ENCODE data around the gene ZNF580. TPM values are rescaled to one million over a fixed set of nuclear protein-coding genes. Genes with fewer than 3 reads are reported as not detected.
A peak's percentile ranks its signal among the peaks of the same experiment; 100 is the strongest.

The ZNF580 gene
- total RNA-seq, 6 donors from 2014 or later = 28.1 to 84.1 (median 38.0) TPM

GRCh38 chr19:55691561-55692481, 51.0 kb downstream of the ZNF580 start:
- WGBS, 2 donors = 93 to 96% methylated on average over 22 to 31 of the region's 31 CpGs
- ATAC-seq (ENCODE audit: low FRiP score in 2 of 2) = no peak
- DNase-seq = peak in 1 of 2 donors; percentile 61
- Histone ChIP-seq H3K9me3 (no peaks in the 10 kb centered on the region), H3K4me3 (no peak overlapping the region), H3K36me3 (peaks cover 56 to 99% (median 92%) of the 10 kb centered on the region in 4 donors), H3K27me3 (no peaks in the 10 kb centered on the region), H3K4me1 (peaks cover 0 to 4% (median 0%) of the 10 kb centered on the region in 4 donors), H3K27ac (no peak overlapping the region)
- TF ChIP-seq POLR2A (IDR thresholded peaks at IDR 0.05) (no peak), CTCF (IDR thresholded peaks at IDR 0.05) (no peak), EP300 (IDR thresholded peaks at IDR 0.05) (no peak), POLR2AphosphoS5 (IDR thresholded peaks at IDR 0.05) (no peak)

DNA sequence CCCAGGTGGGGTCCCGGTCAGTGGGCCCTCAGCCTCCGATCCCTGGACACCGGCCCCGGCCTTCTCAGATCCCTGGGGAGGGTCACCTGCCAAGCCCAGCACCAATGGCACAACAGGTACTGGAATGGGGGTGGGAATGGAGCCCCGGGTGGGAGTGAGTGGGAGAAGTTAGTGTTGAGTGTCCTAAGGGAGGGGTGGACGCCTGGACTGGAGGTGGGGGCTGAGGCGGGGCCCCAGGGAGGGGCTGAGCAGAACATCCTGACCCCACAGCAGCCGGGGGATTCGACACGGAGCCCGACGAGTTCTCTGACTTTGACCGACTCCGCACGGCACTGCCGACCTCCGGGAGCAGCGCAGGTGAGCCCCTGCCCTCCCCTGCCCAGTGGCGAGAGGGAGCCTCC, 51.9 kb downstream of the ZNF580 start:
- peaks cover 56 to 100% (median 90%) of the 10 kb centered on the region in 4 donors for H3K36me3 ChIP-seq
- WGBS, 2 donors = 96 to 100% methylated on average over 8 to 19 of the region's 19 CpGs
- DNase-seq = peak in 1 of 2 donors; percentile 62

More for the DNA sequence above, 51.9 kb downstream of the ZNF580 start:
- TF ChIP-seq POLR2A (IDR thresholded peaks at IDR 0.05) (no peak), POLR2AphosphoS5 (IDR thresholded peaks at IDR 0.05) (no peak), EP300 (IDR thresholded peaks at IDR 0.05) (no peak), CTCF (IDR thresholded peaks at IDR 0.05) (no peak)
- H3K4me1 ChIP-seq = no peaks in the 10 kb centered on the region
- ATAC-seq (ENCODE audit: low FRiP score in 2 of 2) = no peak
- H3K4me3 ChIP-seq = no peak overlapping the region
- H3K27ac ChIP-seq = no peak overlapping the region
- H3K9me3 ChIP-seq = no peaks in the 10 kb centered on the region
- H3K27me3 ChIP-seq = no peaks in the 10 kb centered on the region

Other genes starting within 250 kb of the ZNF580 start
- 10 to 100 TPM in 5 of 6 donors, 1 to 10 TPM in 1; 6.5 to 31.6 (median 19.0) TPM for gene UBE2S, start 233.2 kb upstream of the ZNF580 start, total RNA-seq
- not detected for gene SHISA7, start 197.7 kb upstream of the ZNF580 start, total RNA-seq
- 10 to 100 TPM in 5 of 6 donors, 1 to 10 TPM in 1; 4.2 to 44.8 (median 36.7) TPM for gene ISOC2, start 179.4 kb upstream of the ZNF580 start, total RNA-seq
- not detected for gene C19orf85, start 176.3 kb upstream of the ZNF580 start, total RNA-seq
- 10 to 100 TPM in 5 of 6 donors, 1 to 10 TPM in 1; 9.9 to 32.1 (median 12.4) TPM for gene ZNF628, start 164.4 kb upstream of the ZNF580 start, total RNA-seq
- 10 to 100 TPM; 13.1 to 19.2 (median 16.3) TPM for gene NAT14, start 155.8 kb upstream of the ZNF580 start, total RNA-seq
- gene SSC5D, start 152.6 kb upstream of the ZNF580 start, total RNA-seq = 10 to 100 TPM in 1 of 6 donors, 1 to 10 TPM in 4, under 1 TPM in 1; 0.39 to 10.1 (median 6.7) TPM
- gene SBK2, start 103.9 kb upstream of the ZNF580 start, total RNA-seq = not detected
- 1 to 10 TPM in 1 of 6 donors, under 1 TPM in 2, not detected in 3; 0.30 to 1.6 (median 0.94) TPM for gene SBK3, start 95.5 kb upstream of the ZNF580 start, total RNA-seq
- 10 to 100 TPM in 2 of 6 donors, 1 to 10 TPM in 4; 3.5 to 19.2 (median 8.4) TPM for gene ZNF579, start 60.2 kb upstream of the ZNF580 start, total RNA-seq
- 10 to 100 TPM; 11.1 to 21.6 (median 16.3) TPM for gene FIZ1, start 41.5 kb upstream of the ZNF580 start, total RNA-seq
- 10 to 100 TPM; 19.9 to 58.7 (median 34.9) TPM for gene ZNF524, start 40.7 kb upstream of the ZNF580 start, total RNA-seq
- 10 to 100 TPM in 4 of 6 donors, 1 to 10 TPM in 2; 7.7 to 39.8 (median 20.6) TPM for gene ZNF865, start 35.4 kb upstream of the ZNF580 start, total RNA-seq
- gene ZNF784, start 16.4 kb upstream of the ZNF580 start, total RNA-seq = 10 to 100 TPM in 2 of 6 donors, 1 to 10 TPM in 4; 6.8 to 14.7 (median 8.6) TPM
- 10 to 100 TPM; 15.6 to 38.8 (median 21.9) TPM for gene ZNF581, start 2.6 kb downstream of the ZNF580 start, total RNA-seq
- gene CCDC106, start 7.2 kb downstream of the ZNF580 start, total RNA-seq = 10 to 100 TPM; 15.3 to 44.0 (median 17.1) TPM
- 100 to 1,000 TPM in 4 of 6 donors, 10 to 100 TPM in 2; 57.7 to 294 (median 157) TPM for gene U2AF2, start 14.0 kb downstream of the ZNF580 start, total RNA-seq
- gene EPN1, start 34.2 kb downstream of the ZNF580 start, total RNA-seq = 100 to 1,000 TPM in 4 of 6 donors, 10 to 100 TPM in 2; 59.7 to 357 (median 126) TPM
- gene NLRP9, start 97.4 kb downstream of the ZNF580 start, total RNA-seq = not detected
- not detected for gene RFPL4A, start 118.1 kb downstream of the ZNF580 start, total RNA-seq
- gene RFPL4AL1, start 128.1 kb downstream of the ZNF580 start, total RNA-seq = not detected
- not detected for gene NLRP11, start 191.0 kb downstream of the ZNF580 start, total RNA-seq
- gene NLRP4, start 195.5 kb downstream of the ZNF580 start, total RNA-seq = not detected

Data from upper lobe of left lung (tissue), 6 donors.